ENCODE results near the gene FBLN1. TPM values are rescaled to one million over a fixed set of nuclear protein-coding genes. Genes with fewer than 3 reads are reported as not detected.

Gene FBLN1
- total RNA-seq, 1 experiment from 2014 or later = 183 TPM

DNA sequence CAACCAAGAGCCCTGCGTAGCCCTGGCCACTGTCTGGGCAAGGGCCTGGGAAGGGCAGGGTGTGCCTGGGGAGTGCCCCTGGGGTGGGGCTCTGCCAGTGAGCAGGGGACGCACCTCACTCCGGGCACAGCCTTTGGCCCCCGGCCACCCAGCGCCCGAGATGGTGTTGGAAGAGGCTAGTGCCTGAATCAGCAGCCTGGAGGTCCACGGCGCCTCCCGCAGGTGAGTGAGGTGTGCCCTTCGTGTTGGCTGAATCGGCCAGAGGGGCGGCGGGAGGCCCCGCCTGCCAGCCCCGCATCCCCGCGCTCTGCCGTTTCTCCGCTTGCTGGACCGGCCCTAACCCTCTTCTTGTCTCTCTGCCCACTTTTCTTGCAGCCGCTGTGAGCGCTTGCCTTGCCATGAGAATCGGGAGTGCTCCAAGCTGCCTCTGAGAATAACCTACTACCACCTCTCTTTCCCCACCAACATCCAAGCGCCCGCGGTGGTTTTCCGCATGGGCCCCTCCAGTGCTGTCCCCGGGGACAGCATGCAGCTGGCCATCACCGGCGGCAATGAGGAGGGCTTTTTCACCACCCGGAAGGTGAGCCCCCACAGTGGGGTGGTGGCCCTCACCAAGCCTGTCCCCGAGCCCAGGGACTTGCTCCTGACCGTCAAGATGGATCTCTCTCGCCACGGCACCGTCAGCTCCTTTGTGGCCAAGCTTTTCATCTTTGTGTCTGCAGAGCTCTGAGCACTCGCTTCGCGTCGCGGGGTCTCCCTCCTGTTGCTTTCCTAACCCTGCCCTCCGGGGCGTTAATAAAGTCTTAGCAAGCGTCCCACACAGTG is 60.1 kb downstream of the FBLN1 start (continued):
- TF ChIP-seq, protein P1, sequence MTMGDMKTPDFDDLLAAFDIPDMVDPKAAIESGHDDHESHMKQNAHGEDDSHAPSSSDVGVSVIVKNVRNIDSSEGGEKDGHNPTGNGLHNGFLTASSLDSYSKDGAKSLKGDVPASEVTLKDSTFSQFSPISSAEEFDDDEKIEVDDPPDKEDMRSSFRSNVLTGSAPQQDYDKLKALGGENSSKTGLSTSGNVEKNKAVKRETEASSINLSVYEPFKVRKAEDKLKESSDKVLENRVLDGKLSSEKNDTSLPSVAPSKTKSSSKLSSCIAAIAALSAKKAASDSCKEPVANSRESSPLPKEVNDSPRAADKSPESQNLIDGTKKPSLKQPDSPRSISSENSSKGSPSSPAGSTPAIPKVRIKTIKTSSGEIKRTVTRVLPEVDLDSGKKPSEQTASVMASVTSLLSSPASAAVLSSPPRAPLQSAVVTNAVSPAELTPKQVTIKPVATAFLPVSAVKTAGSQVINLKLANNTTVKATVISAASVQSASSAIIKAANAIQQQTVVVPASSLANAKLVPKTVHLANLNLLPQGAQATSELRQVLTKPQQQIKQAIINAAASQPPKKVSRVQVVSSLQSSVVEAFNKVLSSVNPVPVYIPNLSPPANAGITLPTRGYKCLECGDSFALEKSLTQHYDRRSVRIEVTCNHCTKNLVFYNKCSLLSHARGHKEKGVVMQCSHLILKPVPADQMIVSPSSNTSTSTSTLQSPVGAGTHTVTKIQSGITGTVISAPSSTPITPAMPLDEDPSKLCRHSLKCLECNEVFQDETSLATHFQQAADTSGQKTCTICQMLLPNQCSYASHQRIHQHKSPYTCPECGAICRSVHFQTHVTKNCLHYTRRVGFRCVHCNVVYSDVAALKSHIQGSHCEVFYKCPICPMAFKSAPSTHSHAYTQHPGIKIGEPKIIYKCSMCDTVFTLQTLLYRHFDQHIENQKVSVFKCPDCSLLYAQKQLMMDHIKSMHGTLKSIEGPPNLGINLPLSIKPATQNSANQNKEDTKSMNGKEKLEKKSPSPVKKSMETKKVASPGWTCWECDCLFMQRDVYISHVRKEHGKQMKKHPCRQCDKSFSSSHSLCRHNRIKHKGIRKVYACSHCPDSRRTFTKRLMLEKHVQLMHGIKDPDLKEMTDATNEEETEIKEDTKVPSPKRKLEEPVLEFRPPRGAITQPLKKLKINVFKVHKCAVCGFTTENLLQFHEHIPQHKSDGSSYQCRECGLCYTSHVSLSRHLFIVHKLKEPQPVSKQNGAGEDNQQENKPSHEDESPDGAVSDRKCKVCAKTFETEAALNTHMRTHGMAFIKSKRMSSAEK (CRISPR knock-in tag; IDR thresholded peaks at IDR 0.05; ENCODE audit: borderline replicate concordance) = no peak
- TF ChIP-seq, protein P2, sequence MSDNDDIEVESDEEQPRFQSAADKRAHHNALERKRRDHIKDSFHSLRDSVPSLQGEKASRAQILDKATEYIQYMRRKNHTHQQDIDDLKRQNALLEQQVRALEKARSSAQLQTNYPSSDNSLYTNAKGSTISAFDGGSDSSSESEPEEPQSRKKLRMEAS (CRISPR knock-in tag; IDR thresholded peaks at IDR 0.05) = no peak
- TF ChIP-seq NR2C2 (CRISPR knock-in tag; IDR thresholded peaks at IDR 0.05) (no peak), TCF7 (CRISPR knock-in tag; IDR thresholded peaks at IDR 0.05; ENCODE audit: low read depth) (no peak), ZNF138 (CRISPR knock-in tag; conservative IDR thresholded peaks at IDR 0.05) (no peak)
- TF ChIP-seq, protein P3, sequence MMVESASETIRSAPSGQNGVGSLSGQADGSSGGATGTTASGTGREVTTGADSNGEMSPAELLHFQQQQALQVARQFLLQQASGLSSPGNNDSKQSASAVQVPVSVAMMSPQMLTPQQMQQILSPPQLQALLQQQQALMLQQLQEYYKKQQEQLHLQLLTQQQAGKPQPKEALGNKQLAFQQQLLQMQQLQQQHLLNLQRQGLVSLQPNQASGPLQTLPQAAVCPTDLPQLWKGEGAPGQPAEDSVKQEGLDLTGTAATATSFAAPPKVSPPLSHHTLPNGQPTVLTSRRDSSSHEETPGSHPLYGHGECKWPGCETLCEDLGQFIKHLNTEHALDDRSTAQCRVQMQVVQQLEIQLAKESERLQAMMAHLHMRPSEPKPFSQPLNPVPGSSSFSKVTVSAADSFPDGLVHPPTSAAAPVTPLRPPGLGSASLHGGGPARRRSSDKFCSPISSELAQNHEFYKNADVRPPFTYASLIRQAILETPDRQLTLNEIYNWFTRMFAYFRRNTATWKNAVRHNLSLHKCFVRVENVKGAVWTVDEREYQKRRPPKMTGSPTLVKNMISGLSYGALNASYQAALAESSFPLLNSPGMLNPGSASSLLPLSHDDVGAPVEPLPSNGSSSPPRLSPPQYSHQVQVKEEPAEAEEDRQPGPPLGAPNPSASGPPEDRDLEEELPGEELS (CRISPR knock-in tag; IDR thresholded peaks at IDR 0.05) = no peak
- TF ChIP-seq, protein P4, sequence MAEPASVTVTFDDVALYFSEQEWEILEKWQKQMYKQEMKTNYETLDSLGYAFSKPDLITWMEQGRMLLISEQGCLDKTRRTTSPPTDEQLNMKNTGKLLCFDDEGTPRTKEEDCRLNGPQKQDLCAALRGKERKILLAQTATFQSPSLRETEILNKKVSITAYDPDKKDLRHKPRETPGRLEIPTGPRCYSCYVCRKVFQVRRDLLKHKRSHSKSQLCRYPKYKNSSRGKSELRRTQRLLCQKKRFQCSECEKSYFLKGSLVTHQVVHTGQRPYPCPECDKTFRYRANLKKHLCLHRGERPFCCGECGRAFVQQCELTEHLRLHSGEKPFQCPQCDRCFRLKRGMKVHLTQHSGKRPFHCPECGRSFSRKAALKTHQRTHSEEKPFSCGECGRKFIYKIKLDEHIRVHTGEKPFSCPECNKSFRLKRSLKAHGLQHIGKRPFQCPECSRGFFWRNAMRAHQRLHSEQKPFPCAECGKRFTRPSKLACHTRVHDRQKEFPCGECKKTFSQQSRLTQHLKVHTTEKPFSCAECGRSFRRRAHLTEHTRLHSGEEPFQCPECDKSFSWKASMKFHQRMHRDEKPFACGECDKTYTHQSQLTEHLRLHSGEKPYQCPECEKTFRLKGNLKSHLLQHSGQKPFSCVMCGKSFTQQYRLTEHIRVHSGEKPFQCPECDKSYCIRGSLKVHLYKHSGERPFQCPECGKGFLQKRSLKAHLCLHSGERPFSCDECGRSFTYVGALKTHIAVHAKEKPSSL (CRISPR knock-in tag; conservative IDR thresholded peaks at IDR 0.05) = no peak
- TF ChIP-seq, protein P5, sequence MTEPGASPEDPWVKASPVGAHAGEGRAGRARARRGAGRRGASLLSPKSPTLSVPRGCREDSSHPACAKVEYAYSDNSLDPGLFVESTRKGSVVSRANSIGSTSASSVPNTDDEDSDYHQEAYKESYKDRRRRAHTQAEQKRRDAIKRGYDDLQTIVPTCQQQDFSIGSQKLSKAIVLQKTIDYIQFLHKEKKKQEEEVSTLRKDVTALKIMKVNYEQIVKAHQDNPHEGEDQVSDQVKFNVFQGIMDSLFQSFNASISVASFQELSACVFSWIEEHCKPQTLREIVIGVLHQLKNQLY (CRISPR knock-in tag; IDR thresholded peaks at IDR 0.05) = no peak

DNA sequence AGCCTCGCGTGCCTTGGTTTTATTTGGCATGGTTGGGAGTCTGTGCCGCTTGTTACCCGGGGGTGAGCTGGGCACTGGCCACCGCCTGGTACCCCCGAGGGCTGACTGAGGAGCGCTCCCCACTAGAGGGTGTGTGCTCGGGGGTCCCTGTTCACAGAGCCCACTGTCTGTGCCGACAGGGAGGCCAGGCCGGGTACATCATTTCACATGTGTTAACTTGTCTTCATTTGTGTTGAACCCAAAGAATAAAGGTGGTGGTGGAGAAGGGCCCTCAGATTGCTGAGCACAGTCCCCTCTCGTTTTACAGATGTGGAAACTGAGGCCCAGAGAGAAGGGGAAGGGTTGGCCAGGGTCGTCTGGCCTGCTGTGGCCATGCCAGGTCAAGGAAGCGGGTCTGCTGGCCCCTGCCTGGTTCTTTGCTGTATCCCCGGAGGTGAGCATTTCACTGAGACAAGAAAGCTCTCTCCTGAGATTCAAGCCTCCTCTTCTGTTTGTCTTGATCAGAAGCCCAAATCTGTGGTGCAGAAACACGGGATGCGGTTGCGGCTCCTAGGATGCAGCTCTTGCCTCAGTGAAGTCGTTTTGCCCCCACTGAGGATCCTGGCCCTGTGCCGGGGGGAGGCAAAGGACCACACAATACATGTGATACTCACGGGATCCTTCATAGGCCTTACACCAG is 60.8 kb downstream of the FBLN1 start:
- H3K4me1 Mint-ChIP-seq = peaks cover 13% of the 10 kb centered on the region
- peaks cover 56% of the 10 kb centered on the region for H3K36me3 Mint-ChIP-seq
- peaks cover 35% of the 10 kb centered on the region for H3K9me3 Mint-ChIP-seq
- ATAC-seq (no peak), DNase-seq (ENCODE audit: low spot score) (no peak)
- no peak overlapping the region for H3K4me3 Mint-ChIP-seq
- POLR2A ChIA-PET = no interaction called here
- no peak overlapping the region for H3K27ac Mint-ChIP-seq
- H3K27me3 Mint-ChIP-seq (ENCODE audit: low read depth) = no peaks in the 10 kb centered on the region; the same call in none of the 2 replicates
- CTCF ChIA-PET = no interaction called here
- TF ChIP-seq JAZF1 (CRISPR knock-in tag; IDR thresholded peaks at IDR 0.05) (no peak), OVOL2 (CRISPR knock-in tag; IDR thresholded peaks at IDR 0.05; ENCODE audit: borderline replicate concordance) (no peak), ZNF396 (CRISPR knock-in tag; IDR thresholded peaks at IDR 0.05; ENCODE audit: borderline replicate concordance) (no peak), NR3C1 (CRISPR knock-in tag; conservative IDR thresholded peaks at IDR 0.05; ENCODE audit: low read depth) (no peak)
- TF ChIP-seq, protein P6, sequence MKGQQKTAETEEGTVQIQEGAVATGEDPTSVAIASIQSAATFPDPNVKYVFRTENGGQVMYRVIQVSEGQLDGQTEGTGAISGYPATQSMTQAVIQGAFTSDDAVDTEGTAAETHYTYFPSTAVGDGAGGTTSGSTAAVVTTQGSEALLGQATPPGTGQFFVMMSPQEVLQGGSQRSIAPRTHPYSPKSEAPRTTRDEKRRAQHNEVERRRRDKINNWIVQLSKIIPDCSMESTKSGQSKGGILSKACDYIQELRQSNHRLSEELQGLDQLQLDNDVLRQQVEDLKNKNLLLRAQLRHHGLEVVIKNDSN (CRISPR knock-in tag; IDR thresholded peaks at IDR 0.05) = no peak
- TF ChIP-seq, protein P7, sequence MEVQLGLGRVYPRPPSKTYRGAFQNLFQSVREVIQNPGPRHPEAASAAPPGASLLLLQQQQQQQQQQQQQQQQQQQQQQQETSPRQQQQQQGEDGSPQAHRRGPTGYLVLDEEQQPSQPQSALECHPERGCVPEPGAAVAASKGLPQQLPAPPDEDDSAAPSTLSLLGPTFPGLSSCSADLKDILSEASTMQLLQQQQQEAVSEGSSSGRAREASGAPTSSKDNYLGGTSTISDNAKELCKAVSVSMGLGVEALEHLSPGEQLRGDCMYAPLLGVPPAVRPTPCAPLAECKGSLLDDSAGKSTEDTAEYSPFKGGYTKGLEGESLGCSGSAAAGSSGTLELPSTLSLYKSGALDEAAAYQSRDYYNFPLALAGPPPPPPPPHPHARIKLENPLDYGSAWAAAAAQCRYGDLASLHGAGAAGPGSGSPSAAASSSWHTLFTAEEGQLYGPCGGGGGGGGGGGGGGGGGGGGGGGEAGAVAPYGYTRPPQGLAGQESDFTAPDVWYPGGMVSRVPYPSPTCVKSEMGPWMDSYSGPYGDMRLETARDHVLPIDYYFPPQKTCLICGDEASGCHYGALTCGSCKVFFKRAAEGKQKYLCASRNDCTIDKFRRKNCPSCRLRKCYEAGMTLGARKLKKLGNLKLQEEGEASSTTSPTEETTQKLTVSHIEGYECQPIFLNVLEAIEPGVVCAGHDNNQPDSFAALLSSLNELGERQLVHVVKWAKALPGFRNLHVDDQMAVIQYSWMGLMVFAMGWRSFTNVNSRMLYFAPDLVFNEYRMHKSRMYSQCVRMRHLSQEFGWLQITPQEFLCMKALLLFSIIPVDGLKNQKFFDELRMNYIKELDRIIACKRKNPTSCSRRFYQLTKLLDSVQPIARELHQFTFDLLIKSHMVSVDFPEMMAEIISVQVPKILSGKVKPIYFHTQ (CRISPR knock-in tag; IDR thresholded peaks at IDR 0.05) = no peak
- TF ChIP-seq, protein P8, sequence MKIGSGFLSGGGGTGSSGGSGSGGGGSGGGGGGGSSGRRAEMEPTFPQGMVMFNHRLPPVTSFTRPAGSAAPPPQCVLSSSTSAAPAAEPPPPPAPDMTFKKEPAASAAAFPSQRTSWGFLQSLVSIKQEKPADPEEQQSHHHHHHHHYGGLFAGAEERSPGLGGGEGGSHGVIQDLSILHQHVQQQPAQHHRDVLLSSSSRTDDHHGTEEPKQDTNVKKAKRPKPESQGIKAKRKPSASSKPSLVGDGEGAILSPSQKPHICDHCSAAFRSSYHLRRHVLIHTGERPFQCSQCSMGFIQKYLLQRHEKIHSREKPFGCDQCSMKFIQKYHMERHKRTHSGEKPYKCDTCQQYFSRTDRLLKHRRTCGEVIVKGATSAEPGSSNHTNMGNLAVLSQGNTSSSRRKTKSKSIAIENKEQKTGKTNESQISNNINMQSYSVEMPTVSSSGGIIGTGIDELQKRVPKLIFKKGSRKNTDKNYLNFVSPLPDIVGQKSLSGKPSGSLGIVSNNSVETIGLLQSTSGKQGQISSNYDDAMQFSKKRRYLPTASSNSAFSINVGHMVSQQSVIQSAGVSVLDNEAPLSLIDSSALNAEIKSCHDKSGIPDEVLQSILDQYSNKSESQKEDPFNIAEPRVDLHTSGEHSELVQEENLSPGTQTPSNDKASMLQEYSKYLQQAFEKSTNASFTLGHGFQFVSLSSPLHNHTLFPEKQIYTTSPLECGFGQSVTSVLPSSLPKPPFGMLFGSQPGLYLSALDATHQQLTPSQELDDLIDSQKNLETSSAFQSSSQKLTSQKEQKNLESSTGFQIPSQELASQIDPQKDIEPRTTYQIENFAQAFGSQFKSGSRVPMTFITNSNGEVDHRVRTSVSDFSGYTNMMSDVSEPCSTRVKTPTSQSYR (CRISPR knock-in tag; IDR thresholded peaks at IDR 0.05) = no peak
- TF ChIP-seq, protein P5 (CRISPR knock-in tag; IDR thresholded peaks at IDR 0.05) = no peak
